HepG2 (cell line): ENCODE data around the gene TM4SF20. TPM values are rescaled to one million over a fixed set of nuclear protein-coding genes. Genes with fewer than 3 reads are reported as not detected.
A peak's percentile ranks its signal among the peaks of the same experiment; 100 is the strongest.

Source experiments
- ATRX ChIP-seq: sonication (generic); formaldehyde crosslinking; IDR thresholded peaks from 2 replicates; pipeline ENCODE4 v1.4.0; 2020; ENCODE audit warnings: missing genetic modification reagents, borderline replicate concordance
- GATAD1 ChIP-seq: IDR thresholded peaks from 2 replicates; pipeline ENCODE4 v1.6.1; 2016; ENCODE audit warnings: missing genetic modification reagents, missing compliant biosample characterization
- GATAD2A ChIP-seq: IDR thresholded peaks from 2 replicates; pipeline ENCODE4 v1.6.1; 2016
- NFKBIZ ChIP-seq: IDR thresholded peaks from 2 replicates; pipeline ENCODE4 v1.6.1; 2018; ENCODE audit warnings: missing genetic modification reagents, missing compliant biosample characterization
- NFYC ChIP-seq: IDR thresholded peaks from 2 replicates; pipeline ENCODE4 v1.6.1; 2016; ENCODE audit warnings: missing genetic modification reagents, missing compliant biosample characterization
- NONO ChIP-seq, 2 experiments: fragments of 450-650 bp in 1 of 2; sonication (generic) in 1 of 2; formaldehyde crosslinking in 1 of 2; IDR thresholded peaks in 1 of 2; conservative IDR thresholded peaks in 1 of 2; 2 replicates each; pipeline versions ENCODE4 v1.6.1 to v1.8.0; 2017 to 2022; ENCODE audit warnings: mild to moderate bottlenecking in 1 of 2, missing genetic modification reagents in 1 of 2, moderate library complexity in 1 of 2
- SNRNP70 ChIP-seq: fragments of 200-400 bp; formaldehyde crosslinking; IDR thresholded peaks from 2 replicates; pipeline ENCODE4 v1.6.1; 2017; ENCODE audit warnings: mild to moderate bottlenecking, low read depth, low read length, moderate library complexity
- SUZ12 ChIP-seq: fragments of 150-350 bp; IDR thresholded peaks from 2 replicates; pipeline ENCODE4 v1.6.1; 2014; ENCODE audit warnings: low read depth, low read length
- ZC3H13 ChIP-seq: sonication (generic); formaldehyde crosslinking; IDR thresholded peaks from 2 replicates; pipeline ENCODE4 v1.8.1; 2023; ENCODE audit warnings: mild to moderate bottlenecking, missing genetic modification reagents, moderate library complexity
- ZIK1 ChIP-seq: sonication (generic); formaldehyde crosslinking; IDR thresholded peaks from 2 replicates; pipeline ENCODE4 v1.5.0; 2020; ENCODE audit warnings: mild to moderate bottlenecking, low read depth, missing genetic modification reagents, borderline replicate concordance
- ZNF160 ChIP-seq: sonication (generic); formaldehyde crosslinking; IDR thresholded peaks from 2 replicates; pipeline ENCODE4 v1.8.0; 2022; ENCODE audit warnings: mild to moderate bottlenecking, inconsistent platforms, missing genetic modification reagents
- ZNF224 ChIP-seq: sonication (generic); formaldehyde crosslinking; IDR thresholded peaks from 2 replicates; pipeline ENCODE4 v1.5.0; 2020; ENCODE audit warnings: mild to moderate bottlenecking, missing genetic modification reagents
- ZNF282 ChIP-seq: fragments of 450-650 bp; IDR thresholded peaks from 2 replicates; pipeline ENCODE4 v1.6.1; 2018; ENCODE audit not compliant: partially characterized antibody
- ZNF530 ChIP-seq: sonication (generic); formaldehyde crosslinking; IDR thresholded peaks from 2 replicates; pipeline ENCODE4 v1.5.0; 2020; ENCODE audit warnings: low read depth, mild to moderate bottlenecking, missing genetic modification reagents
- ZNF605 ChIP-seq: sonication (generic); formaldehyde crosslinking; IDR thresholded peaks from 2 replicates; pipeline ENCODE4 v1.8.0; 2022; ENCODE audit warnings: mild to moderate bottlenecking, missing genetic modification reagents
- ZNF780A ChIP-seq: sonication (generic); formaldehyde crosslinking; IDR thresholded peaks from 2 replicates; pipeline ENCODE4 v1.8.0; 2022; ENCODE audit warnings: mild to moderate bottlenecking, missing genetic modification reagents, moderate library complexity
- polyA plus RNA-seq, 8 experiments: library from polyadenylated mRNA; depleted of rRNA in 3 of 8; stranded (reverse) in 7 of 8; unstranded in 1 of 8; fragments of >200 nt; fragmentation: Illumina TruSeq in 4 of 8; extraction: Trizol in 4 of 8; gene quantifications; 2 replicates each; pipeline versions ENCODE4 v1.2.1 to v1.2.3, GENCODE V29; 2011 to 2016; ENCODE audit warnings: low read depth in 4 of 8, missing spikeins in 1 of 8, mixed read lengths in 1 of 8; ENCODE audit not compliant: insufficient read depth in 1 of 8
- total RNA-seq, 5 experiments: library from RNA; depleted of rRNA; stranded (reverse); fragments of >200 nt; fragmentation: Illumina TruSeq; extraction: Trizol; gene quantifications; 2 replicates each; pipeline ENCODE4 v1.2.3, GENCODE V29; 2016; ENCODE audit warnings: low read depth in 1 of 5
- TF ChIP-seq, protein P1 (sequence below): sonication (generic); formaldehyde crosslinking; IDR thresholded peaks from 2 replicates; pipeline ENCODE4 v1.4.0; 2020; ENCODE audit warnings: missing genetic modification reagents
- TF ChIP-seq, protein P2 (sequence below): fragments of 450-650 bp; IDR thresholded peaks from 2 replicates; pipeline ENCODE4 v1.6.1; 2017

Gene TM4SF20
- total and polyA plus RNA-seq, 2 of the 13 experiments (the other 11 are each of a cell fraction or from before 2014, with no cell fraction given): not detected

DNA sequence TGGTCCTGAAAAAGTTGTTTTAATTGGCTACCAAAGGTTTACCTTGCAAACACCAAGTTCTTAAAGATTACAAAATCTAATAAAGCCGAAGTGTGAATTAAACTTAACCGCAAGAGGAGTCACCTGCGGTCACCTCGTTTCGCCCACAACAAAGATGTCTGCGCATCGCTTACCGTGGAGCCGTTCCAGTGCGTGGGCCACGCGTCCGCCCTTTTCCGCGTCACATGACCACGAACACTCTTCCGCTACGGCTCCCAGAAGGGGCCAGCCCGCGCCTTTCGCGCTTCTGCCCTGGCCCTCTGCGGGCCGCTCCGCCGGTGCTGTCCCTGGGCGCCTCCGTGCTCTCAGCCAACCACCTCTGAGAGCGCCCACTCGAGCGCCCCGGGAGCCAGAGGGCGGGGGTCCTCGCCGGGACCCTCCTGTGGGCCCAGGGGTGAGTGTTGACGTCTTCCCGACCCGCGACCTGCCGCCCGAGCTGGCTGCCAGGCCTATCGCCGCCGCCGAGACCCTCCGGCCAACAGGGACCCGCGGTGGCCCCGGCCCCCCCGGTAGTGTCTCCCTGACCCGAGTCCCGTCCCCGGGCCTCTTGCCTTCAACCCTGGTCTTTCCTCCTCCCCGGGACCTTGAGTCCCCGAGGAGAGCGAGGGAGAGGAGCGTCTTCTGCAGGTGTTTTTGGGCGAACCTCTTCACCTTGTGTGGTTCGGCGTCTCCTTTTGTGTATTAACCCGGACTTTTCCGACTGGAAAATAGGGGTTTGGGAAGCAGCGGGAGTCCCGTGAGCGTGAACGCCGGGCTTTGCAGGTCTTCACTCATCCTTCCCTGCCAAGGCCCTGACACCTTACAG lies 53.9 kb downstream of the TM4SF20 start, which contains the start of gene MFF (continued):
- TF ChIP-seq ZNF160 (CRISPR knock-in tag): peak; percentile 98
- TF ChIP-seq, protein P1, sequence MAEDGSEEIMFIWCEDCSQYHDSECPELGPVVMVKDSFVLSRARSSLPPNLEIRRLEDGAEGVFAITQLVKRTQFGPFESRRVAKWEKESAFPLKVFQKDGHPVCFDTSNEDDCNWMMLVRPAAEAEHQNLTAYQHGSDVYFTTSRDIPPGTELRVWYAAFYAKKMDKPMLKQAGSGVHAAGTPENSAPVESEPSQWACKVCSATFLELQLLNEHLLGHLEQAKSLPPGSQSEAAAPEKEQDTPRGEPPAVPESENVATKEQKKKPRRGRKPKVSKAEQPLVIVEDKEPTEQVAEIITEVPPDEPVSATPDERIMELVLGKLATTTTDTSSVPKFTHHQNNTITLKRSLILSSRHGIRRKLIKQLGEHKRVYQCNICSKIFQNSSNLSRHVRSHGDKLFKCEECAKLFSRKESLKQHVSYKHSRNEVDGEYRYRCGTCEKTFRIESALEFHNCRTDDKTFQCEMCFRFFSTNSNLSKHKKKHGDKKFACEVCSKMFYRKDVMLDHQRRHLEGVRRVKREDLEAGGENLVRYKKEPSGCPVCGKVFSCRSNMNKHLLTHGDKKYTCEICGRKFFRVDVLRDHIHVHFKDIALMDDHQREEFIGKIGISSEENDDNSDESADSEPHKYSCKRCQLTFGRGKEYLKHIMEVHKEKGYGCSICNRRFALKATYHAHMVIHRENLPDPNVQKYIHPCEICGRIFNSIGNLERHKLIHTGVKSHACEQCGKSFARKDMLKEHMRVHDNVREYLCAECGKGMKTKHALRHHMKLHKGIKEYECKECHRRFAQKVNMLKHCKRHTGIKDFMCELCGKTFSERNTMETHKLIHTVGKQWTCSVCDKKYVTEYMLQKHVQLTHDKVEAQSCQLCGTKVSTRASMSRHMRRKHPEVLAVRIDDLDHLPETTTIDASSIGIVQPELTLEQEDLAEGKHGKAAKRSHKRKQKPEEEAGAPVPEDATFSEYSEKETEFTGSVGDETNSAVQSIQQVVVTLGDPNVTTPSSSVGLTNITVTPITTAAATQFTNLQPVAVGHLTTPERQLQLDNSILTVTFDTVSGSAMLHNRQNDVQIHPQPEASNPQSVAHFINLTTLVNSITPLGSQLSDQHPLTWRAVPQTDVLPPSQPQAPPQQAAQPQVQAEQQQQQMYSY (CRISPR knock-in tag): peak; percentile 96
- TF ChIP-seq, protein P2, sequence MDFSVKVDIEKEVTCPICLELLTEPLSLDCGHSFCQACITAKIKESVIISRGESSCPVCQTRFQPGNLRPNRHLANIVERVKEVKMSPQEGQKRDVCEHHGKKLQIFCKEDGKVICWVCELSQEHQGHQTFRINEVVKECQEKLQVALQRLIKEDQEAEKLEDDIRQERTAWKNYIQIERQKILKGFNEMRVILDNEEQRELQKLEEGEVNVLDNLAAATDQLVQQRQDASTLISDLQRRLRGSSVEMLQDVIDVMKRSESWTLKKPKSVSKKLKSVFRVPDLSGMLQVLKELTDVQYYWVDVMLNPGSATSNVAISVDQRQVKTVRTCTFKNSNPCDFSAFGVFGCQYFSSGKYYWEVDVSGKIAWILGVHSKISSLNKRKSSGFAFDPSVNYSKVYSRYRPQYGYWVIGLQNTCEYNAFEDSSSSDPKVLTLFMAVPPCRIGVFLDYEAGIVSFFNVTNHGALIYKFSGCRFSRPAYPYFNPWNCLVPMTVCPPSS: no peak
- TF ChIP-seq ATRX (CRISPR knock-in tag): no peak
- peak; percentile 90 for TF ChIP-seq ZC3H13 (CRISPR knock-in tag)
- peak; percentile 69 for TF ChIP-seq ZNF605 (CRISPR knock-in tag)
- peak; percentile 97; the same call in 1 of the 2 replicates for TF ChIP-seq NFKBIZ (CRISPR knock-in tag)
- no peak for TF ChIP-seq SNRNP70
- TF ChIP-seq SUZ12: no peak
- TF ChIP-seq ZNF224 (CRISPR knock-in tag): peak; percentile 99
- TF ChIP-seq GATAD1: peak; percentile 95
- peak; percentile 89 for TF ChIP-seq GATAD2A (CRISPR knock-in tag)
- TF ChIP-seq ZNF780A (CRISPR knock-in tag): peak; percentile 84; the same call in 1 of the 2 replicates
- no peak for TF ChIP-seq ZNF282
- no peak for TF ChIP-seq ZNF530
- no peak for TF ChIP-seq NONO (IDR thresholded peaks at IDR 0.05)
- peak; percentile 97 for TF ChIP-seq NONO (CRISPR knock-in tag; conservative IDR thresholded peaks at IDR 0.05)
- peak; percentile 90; the same call in 1 of the 2 replicates for TF ChIP-seq ZIK1
- peak; percentile 67 for TF ChIP-seq NFYC (CRISPR knock-in tag)
